Astrocyte (in vitro differentiated cells and primary cell): Measurements from ENCODE around the gene PKDCC.

Experiments
- EZH2 ChIP-seq: IDR thresholded peaks from 2 replicates; pipeline ENCODE4 v1.6.1; 2012; ENCODE audit warnings: mild to moderate bottlenecking, low read length, inconsistent platforms; ENCODE audit not compliant: insufficient read depth
- TF ChIP-seq, protein P1 (sequence below): IDR thresholded peaks from 2 replicates; pipeline ENCODE4 v1.5.1; 2011; ENCODE audit warnings: low read depth, mild to moderate bottlenecking, inconsistent platforms, low read length, moderate library complexity; ENCODE audit not compliant: insufficient read depth

DNA sequence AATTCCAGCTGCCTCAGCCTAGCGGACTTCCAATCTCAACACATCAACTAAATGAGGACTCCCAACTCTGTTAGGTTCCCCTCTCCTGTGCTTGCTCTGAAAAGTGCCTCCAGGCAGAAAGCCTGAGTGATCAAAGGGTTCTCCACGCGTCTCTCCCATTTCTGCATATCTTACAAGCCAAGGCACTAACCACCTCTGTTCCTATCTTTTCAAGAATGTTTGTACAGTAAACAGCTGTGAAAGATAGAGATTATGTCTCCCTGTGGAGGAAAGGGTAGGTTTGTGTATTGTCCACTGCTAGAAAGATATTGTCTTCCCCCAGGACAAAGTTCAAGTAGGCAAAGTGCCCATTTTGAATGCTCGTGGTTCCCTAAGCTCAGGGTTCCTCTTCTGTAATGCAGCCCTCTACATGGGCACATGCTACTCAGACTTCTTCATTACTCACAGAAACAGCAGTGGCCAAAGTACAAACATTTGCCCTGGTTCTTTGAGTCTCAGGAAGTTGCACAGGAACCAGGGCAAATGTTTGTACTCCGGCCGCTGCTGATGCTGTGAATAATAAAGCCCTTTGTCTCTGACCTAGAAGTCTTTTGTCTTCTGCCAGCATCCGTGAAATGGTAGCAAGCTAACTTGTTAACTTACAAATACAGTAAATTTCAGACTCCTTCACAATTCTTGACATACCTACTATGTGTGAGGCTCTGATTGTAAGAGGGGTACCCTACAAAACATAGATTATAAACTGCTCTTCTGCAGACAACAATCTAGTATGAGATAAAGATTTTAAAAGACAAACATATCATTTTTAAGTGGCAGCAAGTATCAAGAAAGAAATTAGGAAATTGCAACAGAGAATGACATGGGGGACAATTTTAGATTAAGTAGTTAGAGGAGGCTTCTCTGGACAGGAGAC, 44.5 kb downstream of the PKDCC start:
- TF ChIP-seq, protein P1, sequence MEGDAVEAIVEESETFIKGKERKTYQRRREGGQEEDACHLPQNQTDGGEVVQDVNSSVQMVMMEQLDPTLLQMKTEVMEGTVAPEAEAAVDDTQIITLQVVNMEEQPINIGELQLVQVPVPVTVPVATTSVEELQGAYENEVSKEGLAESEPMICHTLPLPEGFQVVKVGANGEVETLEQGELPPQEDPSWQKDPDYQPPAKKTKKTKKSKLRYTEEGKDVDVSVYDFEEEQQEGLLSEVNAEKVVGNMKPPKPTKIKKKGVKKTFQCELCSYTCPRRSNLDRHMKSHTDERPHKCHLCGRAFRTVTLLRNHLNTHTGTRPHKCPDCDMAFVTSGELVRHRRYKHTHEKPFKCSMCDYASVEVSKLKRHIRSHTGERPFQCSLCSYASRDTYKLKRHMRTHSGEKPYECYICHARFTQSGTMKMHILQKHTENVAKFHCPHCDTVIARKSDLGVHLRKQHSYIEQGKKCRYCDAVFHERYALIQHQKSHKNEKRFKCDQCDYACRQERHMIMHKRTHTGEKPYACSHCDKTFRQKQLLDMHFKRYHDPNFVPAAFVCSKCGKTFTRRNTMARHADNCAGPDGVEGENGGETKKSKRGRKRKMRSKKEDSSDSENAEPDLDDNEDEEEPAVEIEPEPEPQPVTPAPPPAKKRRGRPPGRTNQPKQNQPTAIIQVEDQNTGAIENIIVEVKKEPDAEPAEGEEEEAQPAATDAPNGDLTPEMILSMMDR: no peak
- no peak for TF ChIP-seq EZH2
